DMS79 treated with DMSO at 0.1 percent for 48 hours (cell line): ENCODE data around the gene LAD1.

Experiments used
- DNase-seq: peaks from one replicate; lab custom pipeline; 2025; lab: John Stamatoyannopoulos, UW

Gene LAD1

DNA sequence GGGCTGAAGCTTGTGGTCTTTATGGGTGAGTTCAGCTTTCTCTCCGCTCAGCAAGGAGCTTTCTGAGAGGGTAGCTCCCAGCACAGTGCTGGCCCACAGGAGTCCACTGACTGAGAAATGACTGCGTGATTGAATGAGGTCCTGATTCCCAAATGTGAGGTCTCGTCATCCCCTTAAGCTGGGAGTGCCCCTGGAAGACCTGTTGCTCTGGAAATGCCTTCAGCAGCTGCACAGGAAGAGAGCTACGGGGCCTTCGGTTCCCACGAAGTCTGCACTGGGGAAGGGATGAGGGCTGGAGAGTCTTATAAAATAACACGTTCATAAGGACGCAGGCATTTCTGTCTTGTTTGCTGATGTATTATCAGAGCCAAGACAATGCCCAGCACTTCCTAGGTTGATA, 35.7 kb downstream of the LAD1 start:
- no peak for DNase-seq

DNA sequence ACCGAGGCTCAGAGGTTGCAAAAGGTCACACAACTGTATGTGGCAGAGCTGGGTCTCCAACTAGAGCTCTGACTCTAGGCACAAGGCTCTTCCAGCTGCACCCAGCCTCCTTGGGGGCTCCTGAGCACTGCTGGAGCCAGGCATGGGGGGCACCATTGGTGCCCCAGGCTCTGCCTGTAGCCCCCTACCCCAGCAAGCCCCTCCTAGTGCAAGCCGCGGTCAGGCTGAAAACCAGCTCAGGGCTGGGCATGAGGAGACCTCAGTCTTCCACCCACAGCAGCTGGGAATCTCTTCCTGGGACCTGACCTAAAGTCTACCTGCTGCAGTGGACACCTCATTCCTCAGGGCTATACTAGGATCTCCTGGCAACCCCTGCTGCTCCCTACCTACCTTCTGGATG, 36.2 kb downstream of the LAD1 start:
- DNase-seq: no peak

- no peak for DNase-seq
These were observed 37.2 kb downstream of the LAD1 start for GRCh38 chr1:201361652-201362504.

GRCh38 chr1:201360901-201361651, 38.0 kb downstream of the LAD1 start:
- DNase-seq: no peak

GRCh38 chr1:201360486-201360885, 38.6 kb downstream of the LAD1 start:
- DNase-seq: no peak

DNA sequence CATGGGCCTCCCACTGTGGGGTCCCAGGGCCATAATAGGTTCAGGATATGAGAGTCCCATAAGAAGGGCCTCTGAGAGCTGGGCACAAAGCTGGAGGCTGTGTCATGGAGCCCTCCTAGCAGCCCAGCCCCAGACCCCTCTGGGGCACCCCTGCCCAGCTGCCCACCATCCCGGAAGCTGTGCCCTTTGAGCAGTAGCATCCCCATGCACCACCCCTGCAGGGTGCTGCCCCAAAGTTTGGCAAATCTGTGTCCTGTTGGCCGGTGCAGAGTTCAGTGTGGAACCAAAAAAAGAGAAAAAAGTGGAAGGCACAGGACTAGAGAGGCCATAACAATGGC, 39.3 kb downstream of the LAD1 start:
- no peak for DNase-seq

GRCh38 chr1:201359031-201359872, 39.9 kb downstream of the LAD1 start:
- no peak for DNase-seq

DNA sequence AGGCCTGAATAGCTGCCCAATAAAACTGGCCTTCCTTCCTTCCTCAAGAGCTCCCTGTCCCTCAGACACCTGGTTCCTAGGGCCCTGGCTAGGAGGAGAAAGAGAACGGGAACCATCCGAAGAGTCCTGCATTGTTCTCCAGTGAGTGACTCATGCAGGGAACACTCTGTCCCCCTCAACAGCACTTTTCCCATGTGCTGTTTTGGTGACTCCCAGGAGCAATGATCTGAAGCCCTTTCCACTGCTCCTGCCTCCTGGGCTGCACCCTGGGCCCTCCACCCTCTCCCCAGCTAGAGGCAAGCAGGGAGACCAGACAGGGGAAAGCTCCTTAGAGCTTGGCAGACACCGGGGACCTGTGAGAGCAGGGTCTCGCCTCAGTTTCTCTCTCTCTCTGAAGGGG, 40.5 kb downstream of the LAD1 start:
- DNase-seq: no peak

- DNase-seq: no peak
These were observed 41.3 kb downstream of the LAD1 start for GRCh38 chr1:201357636-201358348.

DNA sequence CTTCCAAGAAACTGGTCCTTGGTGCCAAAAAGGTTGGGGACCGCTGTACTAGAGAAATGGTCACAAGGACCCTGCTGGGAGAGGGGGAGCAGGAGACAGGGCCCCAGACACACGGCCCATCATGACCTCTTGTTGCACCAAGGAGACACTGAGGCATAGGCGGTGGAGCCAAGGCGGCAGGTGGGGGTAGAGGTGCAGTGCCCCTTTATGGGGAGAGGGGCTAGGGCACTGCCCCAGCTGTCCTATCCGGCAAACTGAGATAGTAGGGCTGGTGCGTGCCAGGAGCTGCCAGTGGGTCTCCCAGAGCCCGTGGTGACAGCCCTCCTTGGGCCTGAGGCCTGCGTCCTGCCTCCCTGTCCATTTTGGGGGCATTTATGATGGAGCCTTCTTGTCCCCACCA, 41.9 kb downstream of the LAD1 start:
- DNase-seq: no peak

DNA sequence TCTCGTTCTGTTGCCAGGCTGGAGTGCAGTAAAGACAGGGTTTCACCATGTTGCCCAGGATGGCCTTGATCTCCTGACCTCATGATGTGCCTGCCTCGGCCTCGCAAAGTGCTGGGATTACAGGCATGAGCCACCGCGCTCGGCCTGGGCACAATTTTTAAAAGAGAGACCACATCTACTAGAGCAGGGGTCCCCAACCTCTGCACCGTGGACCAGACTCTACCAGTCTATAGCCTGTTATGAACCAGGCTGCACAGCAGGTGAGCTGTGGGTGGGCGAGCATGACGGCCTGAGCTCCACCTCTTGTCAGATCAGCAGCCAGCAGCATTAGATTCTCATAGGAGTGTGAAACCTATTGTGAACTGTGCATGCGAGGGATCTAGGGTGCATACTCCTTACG, 42.4 kb downstream of the LAD1 start:
- no peak for DNase-seq

- DNase-seq: no peak
These were observed 42.9 kb downstream of the LAD1 start for GRCh38 chr1:201356236-201356635.

- DNase-seq: no peak
These were observed 43.7 kb downstream of the LAD1 start for GRCh38 chr1:201355471-201355870.

DNA sequence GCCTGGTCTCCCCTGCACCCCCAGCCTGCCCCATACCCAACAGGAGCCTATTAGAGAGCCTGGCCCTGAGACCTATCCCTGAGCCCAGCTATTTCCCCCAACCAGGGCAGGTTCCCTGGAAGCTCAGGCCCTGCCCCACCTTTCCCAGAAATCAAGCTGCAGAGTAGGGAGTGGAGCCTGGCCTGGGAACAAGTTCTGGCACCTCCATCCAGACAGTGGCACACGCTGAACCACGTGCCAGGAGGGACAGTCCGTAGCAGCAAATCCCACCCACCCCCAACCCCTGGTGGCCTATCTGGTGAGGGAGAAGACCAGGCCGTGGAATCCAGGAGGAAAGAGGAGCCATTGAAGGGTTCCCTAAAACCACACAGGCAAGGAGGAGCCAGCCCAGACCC, 44.2 kb downstream of the LAD1 start:
- no peak for DNase-seq

- no peak for DNase-seq
These were observed 44.8 kb downstream of the LAD1 start for GRCh38 chr1:201354151-201354900.

DNA sequence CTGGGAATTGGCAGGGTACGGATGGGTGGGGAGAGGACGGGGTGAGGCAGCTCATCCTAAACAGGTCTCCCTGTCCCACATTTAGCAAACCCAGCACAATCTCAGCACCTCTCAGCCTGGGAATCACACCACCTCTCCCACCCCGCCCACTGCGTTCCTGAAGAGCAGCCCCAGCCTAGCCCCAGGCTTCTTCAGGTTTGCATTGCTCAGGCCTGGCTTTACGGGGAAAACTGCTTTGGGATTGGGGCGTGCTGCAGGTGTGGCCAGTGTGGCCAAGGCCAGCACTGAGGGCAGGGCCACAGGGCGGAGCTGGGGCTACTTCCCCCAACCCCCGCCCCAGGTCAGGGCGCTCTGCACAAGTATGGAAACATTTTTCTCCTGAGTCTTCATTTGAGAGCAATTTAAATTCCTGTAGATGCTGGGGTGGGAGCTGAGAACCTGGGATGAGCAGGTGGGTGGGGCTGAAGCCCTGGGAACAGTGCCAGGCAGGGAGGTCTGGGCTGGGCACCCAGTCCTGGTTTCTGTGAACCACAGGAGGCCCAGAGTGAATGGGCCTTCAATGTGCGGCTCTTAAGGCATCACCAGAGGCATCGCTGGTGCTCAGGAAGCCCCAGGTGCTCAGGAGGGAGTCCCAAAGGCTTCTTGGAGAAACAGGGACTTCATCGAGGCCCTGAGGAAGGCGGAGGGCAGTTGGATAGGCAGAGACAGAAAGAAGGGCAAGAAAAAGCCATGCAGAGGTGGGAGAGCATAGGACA, 45.8 kb downstream of the LAD1 start:
- DNase-seq: no peak

GRCh38 chr1:201351617-201352016, 47.5 kb downstream of the LAD1 start:
- DNase-seq: no peak

GRCh38 chr1:201350884-201351283, 48.2 kb downstream of the LAD1 start:
- no peak for DNase-seq

- DNase-seq: no peak
These were observed 48.8 kb downstream of the LAD1 start for GRCh38 chr1:201350361-201350725.

DNA sequence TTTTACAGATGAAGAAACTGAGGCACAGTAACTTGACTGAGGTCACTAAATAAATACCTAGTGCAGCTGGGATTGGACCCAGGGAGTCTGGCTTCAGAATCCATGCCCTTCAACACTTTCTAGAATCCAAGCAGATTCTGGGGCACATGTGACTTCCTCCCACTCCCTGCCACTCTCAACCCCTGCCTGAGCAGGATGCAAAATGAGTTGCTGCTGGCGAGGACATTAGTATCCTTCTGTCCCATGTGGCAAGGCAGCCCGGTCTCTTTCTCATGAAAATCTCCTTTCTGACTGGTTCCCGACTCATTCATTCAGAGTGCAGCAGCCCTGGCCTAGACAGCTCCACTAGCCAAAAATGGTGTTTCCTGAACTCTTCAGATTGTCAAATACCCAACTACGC, 50.0 kb downstream of the LAD1 start:
- DNase-seq: no peak

GRCh38 chr1:201348211-201348566, 50.9 kb downstream of the LAD1 start:
- no peak for DNase-seq
